Neural progenitor cell (in vitro differentiated cells): Measurements from ENCODE around the gene COCH. TPM values are rescaled to one million over a fixed set of nuclear protein-coding genes. Genes with fewer than 3 reads are reported as not detected.

ENCODE experiments used
- DNase-seq: peaks from one replicate; pipeline ENCODE4 v3.0.0-alpha.2; 2016; ENCODE audit warnings: low spot score
- H2AFZ ChIP-seq: fragments of 200-600 bp; sonication (generic); replicated peaks from 2 replicates; pipeline ENCODE4 v1.6.1; 2016; ENCODE audit warnings: antibody characterized with exemption
- H3F3A ChIP-seq: fragments of 200-600 bp; sonication (generic); 2 replicates; pipeline ENCODE4 v1.6.1; 2016; ENCODE audit warnings: antibody characterized with exemption, low read depth
- H3K27ac ChIP-seq: fragments of 200-600 bp; sonication (generic); 2 replicates; pipeline ENCODE4 v1.5.1; 2016; ENCODE audit warnings: mild to moderate bottlenecking
- H3K27me3 ChIP-seq: fragments of 200-600 bp; sonication (generic); 2 replicates; pipeline ENCODE4 v1.6.1; 2016; ENCODE audit warnings: mild to moderate bottlenecking, moderate library complexity
- H3K36me3 ChIP-seq: fragments of 200-600 bp; sonication (generic); 2 replicates; pipeline ENCODE4 v1.5.1; 2016
- H3K4me1 ChIP-seq: fragments of 200-600 bp; sonication (generic); 2 replicates; pipeline ENCODE4 v1.6.1; 2016; ENCODE audit warnings: mixed run types
- H3K4me2 ChIP-seq: fragments of 200-600 bp; sonication (generic); 2 replicates; pipeline ENCODE4 v1.6.1; 2016
- H3K4me3 ChIP-seq: fragments of 200-600 bp; sonication (generic); 2 replicates; pipeline ENCODE4 v1.5.1; 2016
- H3K79me2 ChIP-seq: fragments of 200-600 bp; sonication (generic); 2 replicates; pipeline ENCODE4 v1.6.1; 2016; ENCODE audit warnings: low read depth
- H3K9ac ChIP-seq: fragments of 200-600 bp; sonication (generic); 2 replicates; pipeline ENCODE4 v1.6.1; 2016
- H3K9me3 ChIP-seq: fragments of 200-600 bp; sonication (generic); 2 replicates; pipeline ENCODE4 v1.5.1; 2016; ENCODE audit warnings: low read depth
- H4K20me1 ChIP-seq: fragments of 200-600 bp; sonication (generic); 2 replicates; pipeline ENCODE4 v1.6.1; 2016; ENCODE audit warnings: low read depth
- H3K27ac Mint-ChIP-seq: 3 replicates; pipeline ENCODE4 v1.8.0; 2021; ENCODE audit warnings: mixed read lengths
- H3K27me3 Mint-ChIP-seq: 2 replicates; pipeline ENCODE4 v1.8.0; 2022; ENCODE audit warnings: low read depth, mild to moderate bottlenecking, inconsistent platforms, moderate library complexity, mixed read lengths; ENCODE audit not compliant: insufficient read depth
- H3K36me3 Mint-ChIP-seq: 3 replicates; pipeline ENCODE4 v1.8.0; 2021; ENCODE audit warnings: mixed read lengths
- H3K4me1 Mint-ChIP-seq: 3 replicates; pipeline ENCODE4 v1.8.0; 2021; ENCODE audit warnings: mixed read lengths
- H3K4me3 Mint-ChIP-seq: 3 replicates; pipeline ENCODE4 v1.8.0; 2021; ENCODE audit warnings: mild to moderate bottlenecking, moderate library complexity, mixed read lengths
- H3K9me3 Mint-ChIP-seq: 3 replicates; pipeline ENCODE4 v1.8.0; 2020; ENCODE audit warnings: mixed read lengths
- CTCF ChIP-seq: fragments of 200-600 bp; sonication (generic); IDR thresholded peaks from 2 replicates; pipeline ENCODE4 v1.5.1; 2017; ENCODE audit warnings: antibody characterized with exemption, mild to moderate bottlenecking
- EZH2 ChIP-seq: fragments of 200-600 bp; sonication (generic); IDR thresholded peaks from 2 replicates; pipeline ENCODE4 v1.6.1; 2017; ENCODE audit warnings: antibody characterized with exemption, mild to moderate bottlenecking, moderate library complexity
- EZH2phosphoT487 ChIP-seq: fragments of 200-600 bp; sonication (generic); IDR thresholded peaks from 2 replicates; pipeline ENCODE4 v1.6.1; 2017; ENCODE audit warnings: antibody characterized with exemption
- total RNA-seq: library from RNA; depleted of rRNA; stranded (reverse); fragments of >200 nt; gene quantifications from 2 replicates; pipeline ENCODE4 v1.2.3, GENCODE V29; 2015; ENCODE audit warnings: low replicate concordance

Gene COCH
- total RNA-seq, 1 donor from 2014 or later: 31.1 TPM

GRCh38 chr14:30849983-30850382, 24.4 kb upstream of the COCH start:
- DNase-seq: no peak

DNA sequence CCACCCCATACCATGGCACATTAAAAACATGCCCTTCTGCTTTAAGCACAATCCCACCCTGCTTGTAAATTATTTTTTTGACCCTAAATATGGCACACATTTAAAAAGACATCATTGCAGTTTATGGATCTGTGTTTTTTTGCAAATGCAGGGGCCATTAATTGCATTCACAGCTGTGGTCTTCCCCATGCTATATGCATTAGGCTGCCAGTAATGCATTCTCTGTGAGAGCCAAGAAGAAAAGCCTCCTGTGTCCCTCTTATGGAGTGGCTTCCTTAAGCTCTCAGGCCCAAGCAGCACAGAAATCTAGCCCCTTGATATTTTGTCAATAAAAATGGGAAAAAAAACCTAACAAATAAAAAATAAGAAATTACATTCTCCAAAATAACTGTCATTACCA, 20.4 kb upstream of the COCH start:
- H3K27ac ChIP-seq: no peak overlapping the region
- H2AFZ ChIP-seq: no peak overlapping the region
- Mint-ChIP-seq H3K36me3 (no peaks in the 10 kb centered on the region), H3K9me3 (no peaks in the 10 kb centered on the region), H3K27me3 (no peaks in the 10 kb centered on the region), H3K4me1 (no peaks in the 10 kb centered on the region), H3K4me3 (no peak overlapping the region), H3K27ac (no peak overlapping the region)
- H3K27me3 ChIP-seq: no peaks in the 10 kb centered on the region
- no peaks in the 10 kb centered on the region for H3F3A ChIP-seq
- DNase-seq: no peak
- H3K36me3 ChIP-seq: no peaks in the 10 kb centered on the region
- no peak for TF ChIP-seq EZH2phosphoT487
- no peak for TF ChIP-seq CTCF
- TF ChIP-seq EZH2: no peak
- no peaks in the 10 kb centered on the region for H3K9me3 ChIP-seq
- H3K79me2 ChIP-seq: no peaks in the 10 kb centered on the region
- no peak overlapping the region for H3K4me3 ChIP-seq
- no peaks in the 10 kb centered on the region for H3K4me1 ChIP-seq
- H3K4me2 ChIP-seq: no peak overlapping the region
- H3K9ac ChIP-seq: no peak overlapping the region
- no peaks in the 10 kb centered on the region for H4K20me1 ChIP-seq

More at GRCh38 chr14:30849983-30850382, 24.4 kb upstream of the COCH start:
- no peaks in the 10 kb centered on the region for H3K9me3 Mint-ChIP-seq
- H3K27me3 Mint-ChIP-seq: no peaks in the 10 kb centered on the region
- H3K36me3 Mint-ChIP-seq: no peaks in the 10 kb centered on the region
- no peak overlapping the region for H3K4me3 ChIP-seq
- H3K27me3 ChIP-seq: no peaks in the 10 kb centered on the region
- H3K36me3 ChIP-seq: no peaks in the 10 kb centered on the region
- no peaks in the 10 kb centered on the region for H3K4me1 ChIP-seq
- H3F3A ChIP-seq: no peaks in the 10 kb centered on the region
- H2AFZ ChIP-seq: no peak overlapping the region
- TF ChIP-seq CTCF (no peak), EZH2 (no peak), EZH2phosphoT487 (no peak)
- H3K9ac ChIP-seq: no peak overlapping the region
- no peak overlapping the region for H3K27ac ChIP-seq
- no peaks in the 10 kb centered on the region for H3K79me2 ChIP-seq
- H3K9me3 ChIP-seq: no peaks in the 10 kb centered on the region
- no peaks in the 10 kb centered on the region for H3K4me1 Mint-ChIP-seq
- H3K27ac Mint-ChIP-seq: no peak overlapping the region
- no peak overlapping the region for H3K4me2 ChIP-seq
- no peak overlapping the region for H3K4me3 Mint-ChIP-seq
- no peaks in the 10 kb centered on the region for H4K20me1 ChIP-seq

DNA sequence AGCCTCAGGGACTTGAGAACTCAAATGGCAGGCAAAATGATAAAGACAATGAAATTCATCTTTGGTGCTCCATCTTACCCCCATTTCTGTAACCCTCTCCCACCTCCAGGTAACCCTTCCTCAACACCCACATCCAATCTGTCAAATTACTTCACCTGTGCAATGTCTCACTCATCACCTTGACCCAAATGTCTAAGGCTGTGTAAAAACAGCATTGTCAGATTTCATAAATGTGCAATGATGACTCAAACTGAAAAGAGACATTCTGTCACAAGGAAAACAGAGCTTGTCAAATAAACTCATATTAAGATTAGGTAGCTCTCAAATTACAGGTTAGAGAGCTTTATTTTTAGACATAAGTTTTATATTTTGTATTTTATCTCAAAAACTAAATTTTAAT, 19.9 kb upstream of the COCH start:
- H3K36me3 Mint-ChIP-seq: no peaks in the 10 kb centered on the region

More for the DNA sequence above, 19.9 kb upstream of the COCH start:
- Histone ChIP-seq H3K9ac (no peak overlapping the region), H3K79me2 (no peaks in the 10 kb centered on the region), H3K9me3 (no peaks in the 10 kb centered on the region), H4K20me1 (no peaks in the 10 kb centered on the region), H3K27me3 (no peaks in the 10 kb centered on the region), H2AFZ (no peak overlapping the region), H3K36me3 (no peaks in the 10 kb centered on the region), H3K27ac (no peak overlapping the region), H3K4me3 (no peak overlapping the region), H3K4me1 (no peaks in the 10 kb centered on the region), H3K4me2 (no peak overlapping the region), H3F3A (no peaks in the 10 kb centered on the region)
- no peaks in the 10 kb centered on the region for H3K9me3 Mint-ChIP-seq
- no peaks in the 10 kb centered on the region for H3K4me1 Mint-ChIP-seq
- H3K27ac Mint-ChIP-seq: no peak overlapping the region
- H3K4me3 Mint-ChIP-seq: no peak overlapping the region
- no peak for DNase-seq
- TF ChIP-seq CTCF (no peak), EZH2phosphoT487 (no peak), EZH2 (no peak)
- no peaks in the 10 kb centered on the region for H3K27me3 Mint-ChIP-seq
